HepG2 (cell line): Measurements from ENCODE around the gene SLC29A2. TPM values are rescaled to one million over a fixed set of nuclear protein-coding genes. Genes with fewer than 3 reads are reported as not detected.

ENCODE experiments used
- AKAP8 ChIP-seq: sonication (generic); formaldehyde crosslinking; IDR thresholded peaks from 2 replicates; pipeline ENCODE4 v1.5.1; 2020; ENCODE audit warnings: mild to moderate bottlenecking, missing genetic modification reagents
- BORCS8-MEF2B ChIP-seq: sonication (generic); formaldehyde crosslinking; IDR thresholded peaks from 2 replicates; pipeline ENCODE4 v1.8.0; 2022; ENCODE audit warnings: mild to moderate bottlenecking, missing genetic modification reagents
- CBFB ChIP-seq: sonication (generic); formaldehyde crosslinking; IDR thresholded peaks from 2 replicates; pipeline ENCODE4 v1.4.0; 2020; ENCODE audit warnings: missing genetic modification reagents
- CREBL2 ChIP-seq: sonication (generic); formaldehyde crosslinking; IDR thresholded peaks from 2 replicates; pipeline ENCODE4 v1.8.1; 2023; ENCODE audit warnings: missing genetic modification reagents, mild to moderate bottlenecking, borderline replicate concordance
- ELF1 ChIP-seq: sonication (generic); formaldehyde crosslinking; IDR thresholded peaks from 2 replicates; pipeline ENCODE4 v1.4.0; 2020; ENCODE audit warnings: missing genetic modification reagents
- HMGA1 ChIP-seq: sonication (generic); formaldehyde crosslinking; conservative IDR thresholded peaks from 2 replicates; pipeline ENCODE4 v1.4.0; 2020; ENCODE audit warnings: missing genetic modification reagents
- MAZ ChIP-seq, 2 experiments: sonication (generic) in 1 of 2; formaldehyde crosslinking in 1 of 2; IDR thresholded peaks; 2 replicates each; pipeline versions ENCODE4 v1.5.0 to v1.6.1; 2012 to 2020; ENCODE audit warnings: low read depth in 2 of 2, mild to moderate bottlenecking in 2 of 2, borderline replicate concordance in 1 of 2, improper control_type of control experiment in 1 of 2, low read length in 1 of 2, missing genetic modification reagents in 1 of 2, moderate library complexity in 1 of 2
- MIER2 ChIP-seq: IDR thresholded peaks from 2 replicates; pipeline ENCODE4 v1.6.1; 2016; ENCODE audit warnings: missing biosample characterization, missing genetic modification reagents
- MYNN ChIP-seq: sonication (generic); formaldehyde crosslinking; IDR thresholded peaks from 2 replicates; pipeline ENCODE4 v1.4.0; 2020; ENCODE audit warnings: mild to moderate bottlenecking, low read depth, missing genetic modification reagents
- PLRG1 ChIP-seq: fragments of 450-650 bp; conservative IDR thresholded peaks from 2 replicates; pipeline ENCODE4 v1.6.1; 2016
- REL ChIP-seq: sonication (generic); formaldehyde crosslinking; conservative IDR thresholded peaks from 2 replicates; pipeline ENCODE4 v1.8.0; 2022; ENCODE audit warnings: mild to moderate bottlenecking, missing genetic modification reagents, moderate library complexity
- REXO4 ChIP-seq: sonication (generic); formaldehyde crosslinking; IDR thresholded peaks from 2 replicates; pipeline ENCODE4 v1.8.0; 2022; ENCODE audit warnings: missing genetic modification reagents, mild to moderate bottlenecking, borderline replicate concordance
- SRSF1 ChIP-seq: fragments of 200-400 bp; formaldehyde crosslinking; optimal IDR thresholded peaks from 2 replicates; pipeline ENCODE3; 2017; ENCODE audit warnings: mild to moderate bottlenecking, low read depth, low read length, moderate library complexity
- TMF1 ChIP-seq: sonication (generic); formaldehyde crosslinking; IDR thresholded peaks from 2 replicates; pipeline ENCODE4 v1.8.1; 2022; ENCODE audit warnings: low read depth, missing genetic modification reagents
- ZBTB20 ChIP-seq: sonication (generic); formaldehyde crosslinking; IDR thresholded peaks from 2 replicates; pipeline ENCODE4 v1.8.1; 2023; ENCODE audit warnings: missing genetic modification reagents, low read depth, mild to moderate bottlenecking, borderline replicate concordance
- ZNF180 ChIP-seq: sonication (generic); formaldehyde crosslinking; IDR thresholded peaks from 2 replicates; pipeline ENCODE4 v1.4.0; 2020; ENCODE audit warnings: low read depth, missing genetic modification reagents, borderline replicate concordance
- ZNF263 ChIP-seq: sonication (generic); formaldehyde crosslinking; IDR thresholded peaks from 2 replicates; pipeline ENCODE4 v1.4.0; 2020; ENCODE audit warnings: missing genetic modification reagents
- ZNF3 ChIP-seq: IDR thresholded peaks from 2 replicates; pipeline ENCODE4 v1.7.0; 2017; ENCODE audit warnings: inconsistent platforms
- ZNF678 ChIP-seq: sonication (generic); formaldehyde crosslinking; IDR thresholded peaks from 2 replicates; pipeline ENCODE4 v1.4.0; 2020; ENCODE audit warnings: mild to moderate bottlenecking, missing genetic modification reagents
- ZNF768 ChIP-seq: sonication (generic); formaldehyde crosslinking; IDR thresholded peaks from 2 replicates; pipeline ENCODE4 v1.4.0; 2020; ENCODE audit warnings: missing genetic modification reagents
- ZNF776 ChIP-seq: sonication (generic); formaldehyde crosslinking; IDR thresholded peaks from 2 replicates; pipeline ENCODE4 v1.4.0; 2020; ENCODE audit warnings: mild to moderate bottlenecking, missing genetic modification reagents
- ZSCAN21 ChIP-seq: sonication (generic); formaldehyde crosslinking; IDR thresholded peaks from 2 replicates; pipeline ENCODE4 v1.8.0; 2022; ENCODE audit warnings: mild to moderate bottlenecking, missing genetic modification reagents, moderate library complexity, borderline replicate concordance
- polyA plus RNA-seq, 8 experiments: library from polyadenylated mRNA; depleted of rRNA in 3 of 8; stranded (reverse) in 7 of 8; unstranded in 1 of 8; fragments of >200 nt; fragmentation: Illumina TruSeq in 4 of 8; extraction: Trizol in 4 of 8; gene quantifications; 2 replicates each; pipeline versions ENCODE4 v1.2.1 to v1.2.3, GENCODE V29; 2011 to 2016; ENCODE audit warnings: low read depth in 4 of 8, missing spikeins in 1 of 8, mixed read lengths in 1 of 8; ENCODE audit not compliant: insufficient read depth in 1 of 8
- total RNA-seq, 5 experiments: library from RNA; depleted of rRNA; stranded (reverse); fragments of >200 nt; fragmentation: Illumina TruSeq; extraction: Trizol; gene quantifications; 2 replicates each; pipeline ENCODE4 v1.2.3, GENCODE V29; 2016; ENCODE audit warnings: low read depth in 1 of 5
- TF ChIP-seq, protein P1 (sequence below): IDR thresholded peaks from 2 replicates; pipeline ENCODE4 v1.6.1; 2016; ENCODE audit warnings: low read depth, control low read depth
- TF ChIP-seq, protein P2 (sequence below): sonication (generic); formaldehyde crosslinking; IDR thresholded peaks from 2 replicates; pipeline ENCODE4 v1.8.1; 2023; ENCODE audit warnings: mild to moderate bottlenecking, missing genetic modification reagents, borderline replicate concordance
- TF ChIP-seq, protein P3 (sequence below): IDR thresholded peaks from 2 replicates; pipeline ENCODE4 v1.6.1; 2016; ENCODE audit warnings: mild to moderate bottlenecking, missing biosample characterization, missing genetic modification reagents
- TF ChIP-seq, protein P4 (sequence below): IDR thresholded peaks from 2 replicates; pipeline ENCODE4 v1.6.1; 2018; ENCODE audit warnings: missing genetic modification reagents

The SLC29A2 gene
- total and polyA plus RNA-seq, 2 of the 13 experiments (the other 11 are each of a cell fraction or from before 2014, with no cell fraction given): 0.63 to 0.66 TPM

GRCh38 chr11:66312549-66313320 is 58.8 kb downstream of the SLC29A2 start (continued):
- TF ChIP-seq, protein P1, sequence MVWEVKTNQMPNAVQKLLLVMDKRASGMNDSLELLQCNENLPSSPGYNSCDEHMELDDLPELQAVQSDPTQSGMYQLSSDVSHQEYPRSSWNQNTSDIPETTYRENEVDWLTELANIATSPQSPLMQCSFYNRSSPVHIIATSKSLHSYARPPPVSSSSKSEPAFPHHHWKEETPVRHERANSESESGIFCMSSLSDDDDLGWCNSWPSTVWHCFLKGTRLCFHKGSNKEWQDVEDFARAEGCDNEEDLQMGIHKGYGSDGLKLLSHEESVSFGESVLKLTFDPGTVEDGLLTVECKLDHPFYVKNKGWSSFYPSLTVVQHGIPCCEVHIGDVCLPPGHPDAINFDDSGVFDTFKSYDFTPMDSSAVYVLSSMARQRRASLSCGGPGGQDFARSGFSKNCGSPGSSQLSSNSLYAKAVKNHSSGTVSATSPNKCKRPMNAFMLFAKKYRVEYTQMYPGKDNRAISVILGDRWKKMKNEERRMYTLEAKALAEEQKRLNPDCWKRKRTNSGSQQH (CRISPR knock-in tag): no peak
- no peak for TF ChIP-seq PLRG1
- no peak for TF ChIP-seq BORCS8-MEF2B (CRISPR knock-in tag)
- no peak for TF ChIP-seq AKAP8 (CRISPR knock-in tag)
- peak; percentile 43; the same call in 1 of the 2 replicates for TF ChIP-seq MIER2 (CRISPR knock-in tag)
- TF ChIP-seq ZNF776: peak; percentile 63; the same call in 1 of the 2 replicates
- no peak for TF ChIP-seq REXO4
- no peak for TF ChIP-seq SRSF1
- TF ChIP-seq ZSCAN21 (CRISPR knock-in tag): 0 out of 2 replicates have a peak, but pooled peaks have one; percentile 8
- no peak for TF ChIP-seq TMF1
- no peak for TF ChIP-seq ZBTB20 (CRISPR knock-in tag)
- TF ChIP-seq ZNF768 (CRISPR knock-in tag): peak; percentile 69; the same call in 1 of the 2 replicates
- TF ChIP-seq MYNN (CRISPR knock-in tag): no peak
- TF ChIP-seq CREBL2 (CRISPR knock-in tag): no peak
- no peak for TF ChIP-seq HMGA1 (CRISPR knock-in tag)
- no peak for TF ChIP-seq REL (CRISPR knock-in tag)
- no peak for TF ChIP-seq ZNF678
- TF ChIP-seq CBFB (CRISPR knock-in tag): no peak
- TF ChIP-seq, protein P2, sequence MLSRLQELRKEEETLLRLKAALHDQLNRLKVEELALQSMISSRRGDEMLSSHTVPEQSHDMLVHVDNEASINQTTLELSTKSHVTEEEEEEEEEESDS (CRISPR knock-in tag): no peak
- TF ChIP-seq ZNF263 (CRISPR knock-in tag): no peak
- peak; percentile 60; the same call in 1 of the 2 replicates for TF ChIP-seq MAZ (IDR thresholded peaks at IDR 0.05; ENCODE audit: borderline replicate concordance, low read depth, low read length)
- no peak for TF ChIP-seq MAZ (CRISPR knock-in tag; IDR thresholded peaks at IDR 0.05; ENCODE audit: low read depth)
- no peak for TF ChIP-seq ZNF180
- TF ChIP-seq, protein P3, sequence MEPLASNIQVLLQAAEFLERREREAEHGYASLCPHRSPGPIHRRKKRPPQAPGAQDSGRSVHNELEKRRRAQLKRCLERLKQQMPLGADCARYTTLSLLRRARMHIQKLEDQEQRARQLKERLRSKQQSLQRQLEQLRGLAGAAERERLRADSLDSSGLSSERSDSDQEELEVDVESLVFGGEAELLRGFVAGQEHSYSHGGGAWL (CRISPR knock-in tag): no peak
- no peak for TF ChIP-seq ZNF3 (CRISPR knock-in tag)
- no peak for TF ChIP-seq ELF1 (CRISPR knock-in tag)
- TF ChIP-seq, protein P4, sequence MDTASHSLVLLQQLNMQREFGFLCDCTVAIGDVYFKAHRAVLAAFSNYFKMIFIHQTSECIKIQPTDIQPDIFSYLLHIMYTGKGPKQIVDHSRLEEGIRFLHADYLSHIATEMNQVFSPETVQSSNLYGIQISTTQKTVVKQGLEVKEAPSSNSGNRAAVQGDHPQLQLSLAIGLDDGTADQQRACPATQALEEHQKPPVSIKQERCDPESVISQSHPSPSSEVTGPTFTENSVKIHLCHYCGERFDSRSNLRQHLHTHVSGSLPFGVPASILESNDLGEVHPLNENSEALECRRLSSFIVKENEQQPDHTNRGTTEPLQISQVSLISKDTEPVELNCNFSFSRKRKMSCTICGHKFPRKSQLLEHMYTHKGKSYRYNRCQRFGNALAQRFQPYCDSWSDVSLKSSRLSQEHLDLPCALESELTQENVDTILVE (CRISPR knock-in tag): peak; percentile 18
